CD4-positive, alpha-beta T cell (primary cell): ENCODE results near the gene DNER. TPM values are rescaled to one million over a fixed set of nuclear protein-coding genes. Genes with fewer than 3 reads are reported as not detected.

Experiments used
- ATAC-seq: fragments of 200-7000 bp; cut with Tn5 transposase; one replicate; pipeline ENCODE4 v1.10.0; 2022; ENCODE audit warnings: mild to moderate bottlenecking; ENCODE audit not compliant: poor library complexity
- CTCF ChIA-PET: fragments of 350-600 bp; sonication (Branson Sonifier 250); formaldehyde crosslinking; loops from one replicate; lab custom pipeline; 2021; ENCODE audit warnings: antibody characterized with exemption, inconsistent platforms; lab: Charles Lee
- POLR2A ChIA-PET: fragments of 350-600 bp; sonication (Branson Sonifier 250); formaldehyde crosslinking; loops from one replicate; lab custom pipeline; 2021; ENCODE audit warnings: antibody characterized with exemption, inconsistent platforms; lab: Charles Lee
- DNase-seq, 14 experiments: peaks; one replicate each; pipeline ENCODE4 v3.0.0-alpha.2; 2013 to 2020; ENCODE audit warnings: mixed read lengths in 2 of 14
- H3K27ac ChIP-seq, 2 donors: one replicate each; pipeline versions ENCODE4 v1.5.1 to v1.7.0; 2013; ENCODE audit warnings: low read length in 2 of 2, low read depth in 1 of 2, mild to moderate bottlenecking in 1 of 2
- H3K27me3 ChIP-seq, 2 experiments: 1 replicate in 1 of 2; 2 replicates in 1 of 2; pipeline versions ENCODE4 v1.6.1 to v1.7.0; 2013; ENCODE audit warnings: low read length in 2 of 2, control low read depth in 1 of 2, mild to moderate bottlenecking in 1 of 2, moderate library complexity in 1 of 2; ENCODE audit not compliant: insufficient read depth in 2 of 2, control insufficient read depth in 1 of 2
- H3K36me3 ChIP-seq: one replicate; pipeline ENCODE4 v1.6.1; 2013; ENCODE audit warnings: low read length, control low read depth; ENCODE audit not compliant: insufficient read depth
- H3K4me1 ChIP-seq: one replicate; pipeline ENCODE4 v1.6.1; 2013; ENCODE audit warnings: low read length, control low read depth; ENCODE audit not compliant: insufficient read depth
- H3K4me3 ChIP-seq: one replicate; pipeline ENCODE4 v1.5.1; 2013; ENCODE audit warnings: mild to moderate bottlenecking, low read length, moderate library complexity
- H3K9me3 ChIP-seq, 2 experiments: 1 replicate in 1 of 2; 2 replicates in 1 of 2; pipeline versions ENCODE4 v1.6.1 to v1.7.0; 2013; ENCODE audit warnings: low read length in 2 of 2, mild to moderate bottlenecking in 2 of 2, control low read depth in 1 of 2, moderate library complexity in 1 of 2; ENCODE audit not compliant: control insufficient read depth in 1 of 2, insufficient read depth in 1 of 2
- H3K27ac Mint-ChIP-seq: one replicate; pipeline ENCODE4 v1.8.0; 2020; ENCODE audit warnings: mixed read lengths
- H3K27me3 Mint-ChIP-seq: one replicate; pipeline ENCODE4 v1.8.0; 2021; ENCODE audit warnings: mixed read lengths
- H3K36me3 Mint-ChIP-seq: one replicate; pipeline ENCODE4 v1.8.0; 2021; ENCODE audit warnings: low read depth, mixed read lengths
- H3K4me1 Mint-ChIP-seq: one replicate; pipeline ENCODE4 v1.8.0; 2021; ENCODE audit warnings: low read depth, mixed read lengths
- H3K4me3 Mint-ChIP-seq: one replicate; pipeline ENCODE4 v1.8.0; 2020; ENCODE audit warnings: mild to moderate bottlenecking, mixed read lengths
- H3K9me3 Mint-ChIP-seq: one replicate; pipeline ENCODE4 v1.8.0; 2020; ENCODE audit warnings: mixed read lengths
- intact Hi-C, 2 experiments: fragments of 100-400 bp; cut with DNase I in 1 of 2; cut with micrococcal nuclease in 1 of 2; formaldehyde crosslinking; loops; one replicate each; pipeline versions ENCODE4 v1.15.1 to v1.9.0; 2023 to 2025; cut with DNase I, micrococcal nuclease
- total RNA-seq, 174 experiments: library from RNA in 2 of 174; stranded (reverse) in 2 of 174; gene quantifications; one replicate each; pipeline ENCODE4 v1.2.3 and lab custom pipeline; 2021 to 2026
- TF ChIP-seq, protein P1 (sequence below): fragments of 200-600 bp; IDR thresholded peaks from one replicate; pipeline ENCODE4 v1.8.0; 2022; ENCODE audit warnings: antibody characterized with exemption, mild to moderate bottlenecking

The DNER gene
- total RNA-seq, 2 experiments from 2014 or later = not detected

DNA sequence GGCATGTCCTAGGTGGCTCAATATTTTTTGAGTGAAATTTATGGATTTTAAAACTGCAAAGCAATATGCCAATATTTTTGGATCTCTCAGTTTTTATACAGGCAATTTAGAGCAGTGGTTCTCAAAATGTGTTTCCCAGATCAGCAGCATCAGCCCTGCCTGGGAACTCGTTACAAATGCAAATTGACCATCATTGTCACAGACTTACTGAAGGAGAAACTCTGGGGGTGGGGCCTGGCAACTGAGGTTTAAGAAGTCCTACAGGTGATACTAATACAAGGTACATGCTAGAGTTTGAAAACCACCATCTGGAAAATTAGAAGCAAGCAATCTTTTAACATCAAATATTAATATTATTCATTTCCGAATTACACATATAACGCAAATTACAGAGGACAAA is 227.7 kb downstream of the DNER start:
- ChIA-PET POLR2A (no interaction called here), CTCF (no interaction called here)
- H3K27me3 ChIP-seq = peaks cover 0 to 2% of the 10 kb centered on the region in 2 experiments
- H3K36me3 ChIP-seq = no peaks in the 10 kb centered on the region
- TF ChIP-seq, protein P1, sequence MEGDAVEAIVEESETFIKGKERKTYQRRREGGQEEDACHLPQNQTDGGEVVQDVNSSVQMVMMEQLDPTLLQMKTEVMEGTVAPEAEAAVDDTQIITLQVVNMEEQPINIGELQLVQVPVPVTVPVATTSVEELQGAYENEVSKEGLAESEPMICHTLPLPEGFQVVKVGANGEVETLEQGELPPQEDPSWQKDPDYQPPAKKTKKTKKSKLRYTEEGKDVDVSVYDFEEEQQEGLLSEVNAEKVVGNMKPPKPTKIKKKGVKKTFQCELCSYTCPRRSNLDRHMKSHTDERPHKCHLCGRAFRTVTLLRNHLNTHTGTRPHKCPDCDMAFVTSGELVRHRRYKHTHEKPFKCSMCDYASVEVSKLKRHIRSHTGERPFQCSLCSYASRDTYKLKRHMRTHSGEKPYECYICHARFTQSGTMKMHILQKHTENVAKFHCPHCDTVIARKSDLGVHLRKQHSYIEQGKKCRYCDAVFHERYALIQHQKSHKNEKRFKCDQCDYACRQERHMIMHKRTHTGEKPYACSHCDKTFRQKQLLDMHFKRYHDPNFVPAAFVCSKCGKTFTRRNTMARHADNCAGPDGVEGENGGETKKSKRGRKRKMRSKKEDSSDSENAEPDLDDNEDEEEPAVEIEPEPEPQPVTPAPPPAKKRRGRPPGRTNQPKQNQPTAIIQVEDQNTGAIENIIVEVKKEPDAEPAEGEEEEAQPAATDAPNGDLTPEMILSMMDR = no peak
- Mint-ChIP-seq H3K27me3 (peaks cover 18% of the 10 kb centered on the region), H3K36me3 (no peaks in the 10 kb centered on the region), H3K9me3 (peaks cover 8% of the 10 kb centered on the region), H3K4me3 (no peak overlapping the region), H3K27ac (no peak overlapping the region), H3K4me1 (no peaks in the 10 kb centered on the region)
- no peak overlapping the region for H3K4me3 ChIP-seq
- H3K4me1 ChIP-seq = no peaks in the 10 kb centered on the region
- intact Hi-C loops = no loop called here
- no peak overlapping the region for H3K27ac ChIP-seq
- H3K9me3 ChIP-seq = peaks cover 4% of the 10 kb centered on the region in 2 experiments
- ATAC-seq (no peak), DNase-seq (no peak)

DNA sequence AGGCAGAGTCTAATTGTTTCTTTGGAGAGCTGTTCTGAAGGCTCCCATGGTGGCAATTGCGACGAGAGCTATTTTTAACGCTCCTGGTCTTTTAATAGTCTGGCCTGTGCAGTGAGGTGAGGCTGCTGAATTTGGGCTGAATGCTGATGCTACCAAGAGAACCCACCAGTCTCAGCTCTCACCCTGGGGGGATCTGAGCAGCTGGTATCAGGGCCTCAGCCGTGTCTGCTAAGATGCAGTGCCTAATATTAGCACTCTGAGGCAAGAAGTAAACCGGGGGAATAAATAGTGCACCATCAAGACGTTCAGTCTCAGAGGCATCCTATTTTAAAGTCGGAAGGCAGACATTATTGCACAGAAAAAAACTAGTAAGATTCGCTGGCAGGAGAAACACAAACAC is 228.5 kb downstream of the DNER start:
- no peaks in the 10 kb centered on the region for H3K4me1 Mint-ChIP-seq
- peaks cover 8% of the 10 kb centered on the region for H3K9me3 Mint-ChIP-seq
- Histone ChIP-seq H3K4me3 (no peak overlapping the region), H3K9me3 (peaks cover 4% of the 10 kb centered on the region in 2 experiments), H3K27ac (no peak overlapping the region), H3K27me3 (peaks cover 0 to 2% of the 10 kb centered on the region in 2 experiments), H3K4me1 (no peaks in the 10 kb centered on the region), H3K36me3 (no peaks in the 10 kb centered on the region)
- DNase-seq (no peak), ATAC-seq (no peak)
- peaks cover 15% of the 10 kb centered on the region for H3K27me3 Mint-ChIP-seq
- no peak overlapping the region for H3K27ac Mint-ChIP-seq
- ChIA-PET CTCF (no interaction called here), POLR2A (no interaction called here)
- no peaks in the 10 kb centered on the region for H3K36me3 Mint-ChIP-seq
- TF ChIP-seq, protein P1 = no peak
- intact Hi-C loops = no loop called here
- no peak overlapping the region for H3K4me3 Mint-ChIP-seq

DNA sequence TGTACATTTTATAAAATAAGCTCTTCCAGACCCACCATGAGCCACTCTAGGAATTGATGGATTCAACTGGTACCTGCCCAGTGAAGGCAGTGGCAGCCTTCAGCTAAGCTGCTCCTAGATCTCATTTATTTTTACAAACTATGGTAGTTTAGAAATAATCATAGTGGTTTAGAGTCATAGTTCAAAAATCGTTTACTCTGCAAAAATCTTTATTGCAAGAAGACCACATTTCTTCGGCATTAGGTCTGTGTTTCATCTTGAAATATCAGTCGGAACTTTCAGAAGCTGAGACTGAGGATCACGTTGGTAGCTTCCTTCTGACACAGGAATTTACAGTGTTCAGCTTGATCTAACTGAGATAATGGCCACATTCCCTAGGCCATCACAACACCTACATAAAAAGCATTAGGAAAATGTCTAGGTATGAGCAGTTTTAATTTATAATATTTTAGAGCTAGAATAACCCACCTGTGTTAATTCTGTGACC is 237.0 kb downstream of the DNER start:
- Mint-ChIP-seq H3K36me3 (no peaks in the 10 kb centered on the region), H3K4me3 (no peak overlapping the region), H3K27ac (no peak overlapping the region), H3K27me3 (peaks cover 9% of the 10 kb centered on the region), H3K4me1 (no peaks in the 10 kb centered on the region), H3K9me3 (no peaks in the 10 kb centered on the region)
- H3K36me3 ChIP-seq = no peaks in the 10 kb centered on the region
- ATAC-seq (no peak), DNase-seq (no peak)
- no peaks in the 10 kb centered on the region for H3K4me1 ChIP-seq
- H3K27me3 ChIP-seq = no peaks in the 10 kb centered on the region
- no peak overlapping the region for H3K4me3 ChIP-seq
- H3K27ac ChIP-seq = no peak overlapping the region
- ChIA-PET CTCF (no interaction called here), POLR2A (no interaction called here)
- TF ChIP-seq, protein P1 = no peak
- no peaks in the 10 kb centered on the region for H3K9me3 ChIP-seq
- intact Hi-C loops = no loop called here
